ENCODE results near the gene FHIP1A.

- TF ChIP-seq FOXP2 (optimal IDR thresholded peaks at IDR 0.05; ENCODE audit: borderline replicate concordance, extremely low read depth, extremely low read length, insufficient read depth), result no peak
- no peak for TF ChIP-seq POLR2AphosphoS5 (IDR thresholded peaks at IDR 0.05; ENCODE audit: low read depth, low read length)
- no peak for TF ChIP-seq REST (IDR thresholded peaks at IDR 0.05; ENCODE audit: insufficient read depth in 1 of 2, low read depth in 2 of 2, low read length in 2 of 2)
Observed at GRCh38 chr4:151389311-151389710, 19.7 kb upstream of the FHIP1A start.
